Measurements from ENCODE around the gene TADA2B.

GRCh38 chr4:7024336-7024890 lies 18.8 kb upstream of the TADA2B start:
- TF ChIP-seq JUN (CRISPR knock-in tag; IDR thresholded peaks at IDR 0.05) (no peak), ZNF138 (CRISPR knock-in tag; conservative IDR thresholded peaks at IDR 0.05) (no peak), IRF1 (CRISPR knock-in tag; IDR thresholded peaks at IDR 0.05) (no peak), CTCF (IDR thresholded peaks at IDR 0.05) (no peak), TP53 (CRISPR knock-in tag; IDR thresholded peaks at IDR 0.05) (no peak)

All from WTC11 (cell line).